CD4-positive, alpha-beta T cell (primary cell): Measurements from ENCODE around the gene MRPL53. TPM values are rescaled to one million over a fixed set of nuclear protein-coding genes. Genes with fewer than 3 reads are reported as not detected.
A peak's percentile ranks its signal among the peaks of the same experiment; 100 is the strongest.

ENCODE experiments used
- ATAC-seq: fragments of 200-7000 bp; cut with Tn5 transposase; one replicate; pipeline ENCODE4 v1.10.0; 2022; ENCODE audit warnings: mild to moderate bottlenecking; ENCODE audit not compliant: poor library complexity
- CTCF ChIA-PET: fragments of 350-600 bp; sonication (Branson Sonifier 250); formaldehyde crosslinking; loops from one replicate; lab custom pipeline; 2021; ENCODE audit warnings: antibody characterized with exemption, inconsistent platforms; lab: Charles Lee
- POLR2A ChIA-PET: fragments of 350-600 bp; sonication (Branson Sonifier 250); formaldehyde crosslinking; loops from one replicate; lab custom pipeline; 2021; ENCODE audit warnings: antibody characterized with exemption, inconsistent platforms; lab: Charles Lee
- DNase-seq, 14 experiments: peaks; one replicate each; pipeline ENCODE4 v3.0.0-alpha.2; 2013 to 2020; ENCODE audit warnings: mixed read lengths in 2 of 14
- H3K27ac ChIP-seq, 2 donors: one replicate each; pipeline versions ENCODE4 v1.5.1 to v1.7.0; 2013; ENCODE audit warnings: low read length in 2 of 2, low read depth in 1 of 2, mild to moderate bottlenecking in 1 of 2
- H3K27me3 ChIP-seq, 2 experiments: 1 replicate in 1 of 2; 2 replicates in 1 of 2; pipeline versions ENCODE4 v1.6.1 to v1.7.0; 2013; ENCODE audit warnings: low read length in 2 of 2, control low read depth in 1 of 2, mild to moderate bottlenecking in 1 of 2, moderate library complexity in 1 of 2; ENCODE audit not compliant: insufficient read depth in 2 of 2, control insufficient read depth in 1 of 2
- H3K36me3 ChIP-seq: one replicate; pipeline ENCODE4 v1.6.1; 2013; ENCODE audit warnings: low read length, control low read depth; ENCODE audit not compliant: insufficient read depth
- H3K4me1 ChIP-seq: one replicate; pipeline ENCODE4 v1.6.1; 2013; ENCODE audit warnings: low read length, control low read depth; ENCODE audit not compliant: insufficient read depth
- H3K4me3 ChIP-seq: one replicate; pipeline ENCODE4 v1.5.1; 2013; ENCODE audit warnings: mild to moderate bottlenecking, low read length, moderate library complexity
- H3K9me3 ChIP-seq, 2 experiments: 1 replicate in 1 of 2; 2 replicates in 1 of 2; pipeline versions ENCODE4 v1.6.1 to v1.7.0; 2013; ENCODE audit warnings: low read length in 2 of 2, mild to moderate bottlenecking in 2 of 2, control low read depth in 1 of 2, moderate library complexity in 1 of 2; ENCODE audit not compliant: control insufficient read depth in 1 of 2, insufficient read depth in 1 of 2
- H3K27ac Mint-ChIP-seq: one replicate; pipeline ENCODE4 v1.8.0; 2020; ENCODE audit warnings: mixed read lengths
- H3K27me3 Mint-ChIP-seq: one replicate; pipeline ENCODE4 v1.8.0; 2021; ENCODE audit warnings: mixed read lengths
- H3K36me3 Mint-ChIP-seq: one replicate; pipeline ENCODE4 v1.8.0; 2021; ENCODE audit warnings: low read depth, mixed read lengths
- H3K4me1 Mint-ChIP-seq: one replicate; pipeline ENCODE4 v1.8.0; 2021; ENCODE audit warnings: low read depth, mixed read lengths
- H3K4me3 Mint-ChIP-seq: one replicate; pipeline ENCODE4 v1.8.0; 2020; ENCODE audit warnings: mild to moderate bottlenecking, mixed read lengths
- H3K9me3 Mint-ChIP-seq: one replicate; pipeline ENCODE4 v1.8.0; 2020; ENCODE audit warnings: mixed read lengths
- CTCF ChIP-seq: fragments of 200-600 bp; IDR thresholded peaks from one replicate; pipeline ENCODE4 v1.8.0; 2022; ENCODE audit warnings: antibody characterized with exemption, mild to moderate bottlenecking
- intact Hi-C, 2 experiments: fragments of 100-400 bp; cut with DNase I in 1 of 2; cut with micrococcal nuclease in 1 of 2; formaldehyde crosslinking; loops; one replicate each; pipeline versions ENCODE4 v1.15.1 to v1.9.0; 2023 to 2025; cut with DNase I, micrococcal nuclease
- total RNA-seq, 174 experiments: library from RNA in 2 of 174; stranded (reverse) in 2 of 174; gene quantifications; one replicate each; pipeline ENCODE4 v1.2.3 and lab custom pipeline; 2021 to 2026

MRPL53 gene
- total RNA-seq, 2 experiments from 2014 or later = 39.5 to 44.3 TPM

GRCh38 chr2:74424139-74424992 is 48.1 kb downstream of the MRPL53 start:
- H3K36me3 Mint-ChIP-seq = peaks cover 16% of the 10 kb centered on the region
- Histone ChIP-seq H3K9me3 (no peaks in the 10 kb centered on the region), H3K27me3 (no peaks in the 10 kb centered on the region), H3K4me3 (no peak overlapping the region), H3K4me1 (peaks cover 20% of the 10 kb centered on the region), H3K27ac (no peak overlapping the region), H3K36me3 (peaks cover 11% of the 10 kb centered on the region)
- H3K4me3 Mint-ChIP-seq = no peak overlapping the region
- peak overlapping the region; percentile 47 for H3K27ac Mint-ChIP-seq
- TF ChIP-seq CTCF = no peak
- ATAC-seq (no peak), DNase-seq (no peak)
- H3K27me3 Mint-ChIP-seq = no peaks in the 10 kb centered on the region
- H3K4me1 Mint-ChIP-seq = peaks cover 30% of the 10 kb centered on the region
- POLR2A ChIA-PET = no interaction called here
- intact Hi-C loops = loop anchor here in 1 of 2 experiments (5.0 kb wide), 1 partner anchor 48 kb away; the partner anchor contains the start of gene MRPL53
- no peaks in the 10 kb centered on the region for H3K9me3 Mint-ChIP-seq
- CTCF ChIA-PET = no interaction called here

GRCh38 chr2:74423231-74424095 is 49.0 kb downstream of the MRPL53 start:
- Mint-ChIP-seq H3K9me3 (no peaks in the 10 kb centered on the region), H3K27me3 (no peaks in the 10 kb centered on the region), H3K4me1 (peaks cover 30% of the 10 kb centered on the region), H3K27ac (peak overlapping the region; percentile 96), H3K4me3 (peak overlapping the region; percentile 100), H3K36me3 (peaks cover 16% of the 10 kb centered on the region)
- intact Hi-C loops = loop anchor here in 1 of 2 experiments (5.0 kb wide), 1 partner anchor 49 kb away; the partner anchor contains the start of gene MRPL53
- Histone ChIP-seq H3K27ac (no peak overlapping the region), H3K4me1 (peaks cover 20% of the 10 kb centered on the region), H3K4me3 (no peak overlapping the region), H3K27me3 (no peaks in the 10 kb centered on the region), H3K36me3 (peaks cover 11% of the 10 kb centered on the region), H3K9me3 (no peaks in the 10 kb centered on the region)
- DNase-seq (no peak), ATAC-seq (no peak)
- POLR2A ChIA-PET = interaction anchor here (1.1 to 2.9 kb wide), 3 partner anchors 10 to 31 kb away, joined by 3 to 23 read pairs (median 3); partner anchors contain the start of gene INO80B
- no peak for TF ChIP-seq CTCF
- CTCF ChIA-PET = no interaction called here

Other genes starting within 250 kb of the MRPL53 start
- 10 to 100 TPM in 1 of 2 experiments, 1 to 10 TPM in 1; 7.8 to 10.4 TPM for gene SLC4A5, start 129.3 kb downstream of the MRPL53 start, total RNA-seq
- gene DCTN1, start 92.4 kb downstream of the MRPL53 start, total RNA-seq = 10 to 100 TPM; 51.4 to 60.7 TPM
- 1 to 10 TPM; 2.9 to 3.4 TPM for gene C2orf81, start 51.1 kb downstream of the MRPL53 start, total RNA-seq
- gene WDR54, start 51.0 kb downstream of the MRPL53 start, total RNA-seq = 10 to 100 TPM; 21.7 to 25.1 TPM
- under 1 TPM; 0.20 to 0.27 TPM for gene RTKN, start 30.7 kb downstream of the MRPL53 start, total RNA-seq
- gene INO80B, start 17.6 kb downstream of the MRPL53 start, total RNA-seq = 10 to 100 TPM; 41.3 to 41.8 TPM
- gene WBP1, start 14.2 kb downstream of the MRPL53 start, total RNA-seq = 10 to 100 TPM; 79.1 to 80.5 TPM
- 10 to 100 TPM; 47.6 to 48.6 TPM for gene MOGS, start 7.3 kb downstream of the MRPL53 start, total RNA-seq
- gene CCDC142, start 10.3 kb upstream of the MRPL53 start, total RNA-seq = 10 to 100 TPM; 10.2 to 12.4 TPM
- 10 to 100 TPM; 20.6 to 26.1 TPM for gene TTC31, start 10.4 kb upstream of the MRPL53 start, total RNA-seq
- not detected for gene LBX2, start 26.9 kb upstream of the MRPL53 start, total RNA-seq
- gene PCGF1, start 35.0 kb upstream of the MRPL53 start, total RNA-seq = 10 to 100 TPM; 11.6 to 13.8 TPM
- under 1 TPM; 0.14 to 0.30 TPM for gene TLX2, start 41.8 kb upstream of the MRPL53 start, total RNA-seq
- under 1 TPM in 1 of 2 experiments, not detected in 1; 0.22 TPM for gene DQX1, start 53.6 kb upstream of the MRPL53 start, total RNA-seq
- gene AUP1, start 57.0 kb upstream of the MRPL53 start, total RNA-seq = 100 to 1,000 TPM; 162 to 170 TPM
- 10 to 100 TPM; 15.3 to 16.0 TPM for gene HTRA2, start 57.3 kb upstream of the MRPL53 start, total RNA-seq
- gene LOXL3, start 81.3 kb upstream of the MRPL53 start, total RNA-seq = under 1 TPM in 1 of 2 experiments, not detected in 1; 0.25 TPM
- 1 to 10 TPM; 3.4 to 6.0 TPM for gene DOK1, start 82.0 kb upstream of the MRPL53 start, total RNA-seq
- gene M1AP, start 175.7 kb upstream of the MRPL53 start, total RNA-seq = not detected
- gene SEMA4F, start 181.6 kb upstream of the MRPL53 start, total RNA-seq = 1 to 10 TPM; 6.8 to 7.3 TPM